Liver (tissue), 3 donors: ENCODE data around the gene TOMM22.

Source experiments
- GABPA ChIP-seq, 2 donors: IDR thresholded peaks in 1 of 2; conservative IDR thresholded peaks in 1 of 2; 2 replicates each; pipeline ENCODE4 v1.6.1; 2016; ENCODE audit warnings: antibody characterized with exemption in 2 of 2, mild to moderate bottlenecking in 1 of 2, moderate library complexity in 1 of 2
- HNF4A ChIP-seq, 2 donors: conservative IDR thresholded peaks; 2 replicates each; pipeline ENCODE4 v1.6.1; 2016; ENCODE audit warnings: antibody characterized with exemption in 2 of 2, mild to moderate bottlenecking in 2 of 2
- MAX ChIP-seq: IDR thresholded peaks from 2 replicates; pipeline ENCODE4 v1.6.1; 2016; ENCODE audit warnings: antibody characterized with exemption
- RXRA ChIP-seq, 2 donors: IDR thresholded peaks; 2 replicates each; pipeline ENCODE4 v1.6.1; 2017 to 2018; ENCODE audit warnings: antibody characterized with exemption in 2 of 2, mild to moderate bottlenecking in 1 of 2
- SP1 ChIP-seq: IDR thresholded peaks from 2 replicates; pipeline ENCODE4 v1.6.1; 2018; ENCODE audit warnings: antibody characterized with exemption, mild to moderate bottlenecking
- TAF1 ChIP-seq: conservative IDR thresholded peaks from 2 replicates; pipeline ENCODE4 v1.6.1; 2016; ENCODE audit warnings: antibody characterized with exemption, mild to moderate bottlenecking
- YY1 ChIP-seq: IDR thresholded peaks from 2 replicates; pipeline ENCODE4 v1.6.1; 2016; ENCODE audit warnings: antibody characterized with exemption, mild to moderate bottlenecking
- TF ChIP-seq, protein P1 (sequence below): fragments of 150-350 bp; IDR thresholded peaks from 2 replicates; pipeline ENCODE4 v1.5.1; 2017; ENCODE audit warnings: improper control_type of control experiment, low read depth, low read length; ENCODE audit not compliant: missing input control
- TF ChIP-seq, protein P2 (sequence below): IDR thresholded peaks from 2 replicates; pipeline ENCODE4 v1.6.1; 2016; ENCODE audit warnings: antibody characterized with exemption
- donor health status: healthy.
- donor health status: healthy.

GRCh38 chr22:38649841-38650522 lies 31.8 kb upstream of the TOMM22 start:
- TF ChIP-seq, protein P1, sequence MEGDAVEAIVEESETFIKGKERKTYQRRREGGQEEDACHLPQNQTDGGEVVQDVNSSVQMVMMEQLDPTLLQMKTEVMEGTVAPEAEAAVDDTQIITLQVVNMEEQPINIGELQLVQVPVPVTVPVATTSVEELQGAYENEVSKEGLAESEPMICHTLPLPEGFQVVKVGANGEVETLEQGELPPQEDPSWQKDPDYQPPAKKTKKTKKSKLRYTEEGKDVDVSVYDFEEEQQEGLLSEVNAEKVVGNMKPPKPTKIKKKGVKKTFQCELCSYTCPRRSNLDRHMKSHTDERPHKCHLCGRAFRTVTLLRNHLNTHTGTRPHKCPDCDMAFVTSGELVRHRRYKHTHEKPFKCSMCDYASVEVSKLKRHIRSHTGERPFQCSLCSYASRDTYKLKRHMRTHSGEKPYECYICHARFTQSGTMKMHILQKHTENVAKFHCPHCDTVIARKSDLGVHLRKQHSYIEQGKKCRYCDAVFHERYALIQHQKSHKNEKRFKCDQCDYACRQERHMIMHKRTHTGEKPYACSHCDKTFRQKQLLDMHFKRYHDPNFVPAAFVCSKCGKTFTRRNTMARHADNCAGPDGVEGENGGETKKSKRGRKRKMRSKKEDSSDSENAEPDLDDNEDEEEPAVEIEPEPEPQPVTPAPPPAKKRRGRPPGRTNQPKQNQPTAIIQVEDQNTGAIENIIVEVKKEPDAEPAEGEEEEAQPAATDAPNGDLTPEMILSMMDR: no peak
- TF ChIP-seq MAX (no peak), GABPA (IDR thresholded peaks at IDR 0.05 in 1 of 2, conservative IDR thresholded peaks at IDR 0.05 in 1 of 2) (no peak), YY1 (no peak), SP1 (no peak), TAF1 (no peak), RXRA (IDR thresholded peaks at IDR 0.05) (no peak), HNF4A (conservative IDR thresholded peaks at IDR 0.05) (no peak)
- TF ChIP-seq, protein P2, sequence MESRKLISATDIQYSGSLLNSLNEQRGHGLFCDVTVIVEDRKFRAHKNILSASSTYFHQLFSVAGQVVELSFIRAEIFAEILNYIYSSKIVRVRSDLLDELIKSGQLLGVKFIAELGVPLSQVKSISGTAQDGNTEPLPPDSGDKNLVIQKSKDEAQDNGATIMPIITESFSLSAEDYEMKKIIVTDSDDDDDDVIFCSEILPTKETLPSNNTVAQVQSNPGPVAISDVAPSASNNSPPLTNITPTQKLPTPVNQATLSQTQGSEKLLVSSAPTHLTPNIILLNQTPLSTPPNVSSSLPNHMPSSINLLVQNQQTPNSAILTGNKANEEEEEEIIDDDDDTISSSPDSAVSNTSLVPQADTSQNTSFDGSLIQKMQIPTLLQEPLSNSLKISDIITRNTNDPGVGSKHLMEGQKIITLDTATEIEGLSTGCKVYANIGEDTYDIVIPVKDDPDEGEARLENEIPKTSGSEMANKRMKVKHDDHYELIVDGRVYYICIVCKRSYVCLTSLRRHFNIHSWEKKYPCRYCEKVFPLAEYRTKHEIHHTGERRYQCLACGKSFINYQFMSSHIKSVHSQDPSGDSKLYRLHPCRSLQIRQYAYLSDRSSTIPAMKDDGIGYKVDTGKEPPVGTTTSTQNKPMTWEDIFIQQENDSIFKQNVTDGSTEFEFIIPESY: no peak
